GM18526 (cell line): ENCODE data around the gene ZMPSTE24.

Experiments
- POLR2A ChIP-seq: IDR thresholded peaks from 3 replicates; pipeline ENCODE4 v1.6.1; 2011; ENCODE audit not compliant: insufficient read length; ENCODE audit errors: extremely low read depth

Gene ZMPSTE24

GRCh38 chr1:40309374-40310128 is 51.5 kb downstream of the ZMPSTE24 start:
- no peak for TF ChIP-seq POLR2A

GRCh38 chr1:40310129-40310461 is 52.1 kb downstream of the ZMPSTE24 start:
- no peak for TF ChIP-seq POLR2A

GRCh38 chr1:40310983-40311642 is 53.1 kb downstream of the ZMPSTE24 start:
- no peak for TF ChIP-seq POLR2A

GRCh38 chr1:40311692-40312091 is 53.7 kb downstream of the ZMPSTE24 start:
- TF ChIP-seq POLR2A, result no peak

DNA sequence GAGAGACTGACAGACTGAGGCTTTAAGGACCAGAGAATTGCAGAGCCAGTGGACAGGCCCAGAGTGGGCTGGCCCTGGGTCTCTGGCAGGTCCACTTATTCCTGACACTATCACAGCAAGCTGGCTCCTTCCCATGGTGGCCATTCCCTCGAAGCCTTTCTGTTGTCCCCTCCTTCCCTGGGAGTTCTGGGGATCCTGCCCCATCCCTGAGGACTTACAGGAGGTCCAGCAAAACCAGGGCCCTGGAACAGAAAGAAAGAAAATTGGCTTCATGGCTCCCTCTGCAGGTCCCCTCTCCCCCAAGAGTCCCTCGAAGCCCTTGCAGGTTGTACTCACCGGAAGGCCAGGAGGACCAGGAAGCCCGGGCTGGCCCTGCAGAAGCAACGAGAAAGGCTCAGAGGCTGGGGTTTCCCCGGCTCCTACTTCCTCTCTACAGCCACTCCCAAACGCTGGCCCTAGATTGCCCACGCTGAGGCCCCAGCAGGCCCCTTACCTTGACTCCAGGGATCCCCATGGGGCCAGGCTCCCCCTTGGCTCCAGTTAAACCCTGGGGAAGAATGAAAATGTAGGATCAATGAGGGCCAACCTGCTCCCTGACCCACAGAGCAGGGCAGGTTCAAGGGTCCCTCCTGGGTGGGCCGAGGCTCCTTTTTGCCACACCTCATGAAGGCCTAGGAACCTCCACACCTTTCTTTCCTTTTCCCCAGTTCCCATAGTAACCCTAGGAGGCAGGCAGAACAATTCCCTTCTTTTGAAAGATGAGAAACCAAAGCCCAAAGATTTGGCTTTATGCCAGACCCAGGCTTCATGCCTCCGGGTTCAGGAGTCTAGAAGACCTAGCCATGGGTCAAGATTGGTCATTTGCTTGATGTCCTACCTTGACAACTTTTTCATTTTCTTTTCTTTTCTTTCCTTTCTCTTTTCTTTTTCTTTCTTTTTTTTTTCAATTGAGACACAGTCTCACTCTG is 54.5 kb downstream of the ZMPSTE24 start:
- TF ChIP-seq POLR2A, result no peak

GRCh38 chr1:40313329-40313957 is 55.4 kb downstream of the ZMPSTE24 start:
- TF ChIP-seq POLR2A, result no peak

DNA sequence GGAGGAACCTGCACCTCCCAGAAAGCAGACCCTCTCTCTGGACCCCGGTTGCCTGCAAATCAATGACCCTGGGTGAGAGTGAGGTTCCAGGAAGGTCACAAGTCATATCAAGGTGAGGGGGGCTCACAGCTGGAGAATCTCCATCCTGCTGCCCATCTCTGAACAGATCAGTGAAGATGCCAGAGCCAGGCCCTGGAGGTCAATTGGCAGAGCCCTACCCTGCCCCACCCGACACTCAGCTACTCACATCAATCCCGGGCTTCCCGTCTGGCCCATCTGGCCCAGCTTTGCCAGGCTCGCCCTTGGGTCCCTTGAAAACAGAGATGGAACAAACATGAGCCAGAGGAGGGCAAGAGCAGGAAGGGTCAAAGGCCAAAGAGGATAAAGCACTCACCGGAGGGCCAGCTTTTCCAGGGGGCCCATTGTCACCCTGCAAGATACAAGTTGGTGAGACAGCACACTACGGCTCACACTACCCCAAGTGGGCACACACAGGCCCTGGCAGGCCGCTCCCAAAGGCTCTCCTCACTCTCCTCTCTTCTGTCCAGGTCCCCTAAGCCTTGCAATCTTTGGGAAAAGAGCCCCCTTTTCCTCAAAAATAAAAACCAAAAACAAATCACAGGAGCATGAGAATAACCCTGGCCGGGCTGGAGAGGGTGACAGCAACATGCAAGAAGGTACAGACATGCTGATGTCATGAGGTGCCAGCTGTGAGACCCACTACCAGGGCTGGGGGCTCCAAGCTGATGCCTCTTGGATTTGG is 56.1 kb downstream of the ZMPSTE24 start:
- no peak for TF ChIP-seq POLR2A

DNA sequence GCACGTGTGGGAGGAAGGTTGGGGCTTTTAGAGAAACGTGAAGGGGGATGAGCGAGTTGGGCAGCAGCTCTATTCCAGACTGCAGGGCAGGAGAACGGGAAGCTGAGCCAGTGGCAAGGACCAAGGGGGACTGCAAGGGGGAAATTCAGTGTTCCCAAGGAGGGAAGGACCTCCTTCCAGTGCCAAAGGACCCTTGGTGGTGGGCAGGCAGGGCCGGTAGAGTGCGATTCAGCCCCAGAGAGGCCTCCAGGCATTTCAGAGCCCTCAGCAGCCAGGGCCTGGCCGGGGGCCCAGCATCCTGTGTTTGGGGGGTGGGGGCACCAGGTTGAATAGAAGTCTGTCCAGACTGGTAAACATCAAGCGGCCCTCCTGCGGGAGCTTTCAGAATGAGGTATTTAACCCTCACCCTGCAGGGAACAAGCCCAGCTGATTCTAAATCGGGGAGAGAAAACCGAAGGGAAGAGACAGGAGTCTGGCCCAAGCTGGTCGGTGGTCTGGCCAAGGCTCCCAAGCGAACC is 56.7 kb downstream of the ZMPSTE24 start:
- TF ChIP-seq POLR2A, result no peak

DNA sequence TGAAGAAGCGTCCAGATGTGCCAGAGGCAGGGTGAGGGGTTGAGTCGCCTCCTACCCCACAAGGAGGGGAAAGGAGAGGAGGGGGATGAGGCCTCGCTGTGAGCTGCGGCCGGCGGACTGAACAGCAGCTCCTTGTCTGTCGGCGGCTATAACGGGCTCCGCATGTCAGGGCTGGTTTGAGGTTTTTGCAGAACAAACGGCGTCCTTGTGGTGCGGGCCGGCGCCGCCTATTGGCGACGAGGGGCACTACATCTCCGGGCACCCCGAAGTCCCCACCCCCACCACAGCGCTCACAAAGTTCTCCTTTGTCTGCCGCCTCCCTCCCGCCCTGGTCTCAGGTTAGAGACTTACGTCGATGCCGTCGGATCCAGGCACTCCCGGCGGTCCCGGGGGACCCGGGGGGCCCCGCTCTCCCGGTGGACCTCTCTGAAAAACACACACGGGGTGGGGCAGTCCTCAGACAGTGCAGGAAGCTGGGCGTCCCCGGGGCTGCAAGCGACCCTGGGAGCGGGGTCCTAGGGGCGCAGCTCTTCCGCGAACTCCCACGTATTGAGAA is 57.3 kb downstream of the ZMPSTE24 start:
- TF ChIP-seq POLR2A, result peak; percentile 39

GRCh38 chr1:40315795-40316594 is 58.0 kb downstream of the ZMPSTE24 start:
- no peak for TF ChIP-seq POLR2A

GRCh38 chr1:40316595-40317393 is 58.8 kb downstream of the ZMPSTE24 start, which contains the start of gene COL9A2:
Gene COL9A2 (minus strand): TSS chr1:40317286. CDS start chr1:40317197, 89 bp downstream.
- TF ChIP-seq POLR2A, result no peak

DNA sequence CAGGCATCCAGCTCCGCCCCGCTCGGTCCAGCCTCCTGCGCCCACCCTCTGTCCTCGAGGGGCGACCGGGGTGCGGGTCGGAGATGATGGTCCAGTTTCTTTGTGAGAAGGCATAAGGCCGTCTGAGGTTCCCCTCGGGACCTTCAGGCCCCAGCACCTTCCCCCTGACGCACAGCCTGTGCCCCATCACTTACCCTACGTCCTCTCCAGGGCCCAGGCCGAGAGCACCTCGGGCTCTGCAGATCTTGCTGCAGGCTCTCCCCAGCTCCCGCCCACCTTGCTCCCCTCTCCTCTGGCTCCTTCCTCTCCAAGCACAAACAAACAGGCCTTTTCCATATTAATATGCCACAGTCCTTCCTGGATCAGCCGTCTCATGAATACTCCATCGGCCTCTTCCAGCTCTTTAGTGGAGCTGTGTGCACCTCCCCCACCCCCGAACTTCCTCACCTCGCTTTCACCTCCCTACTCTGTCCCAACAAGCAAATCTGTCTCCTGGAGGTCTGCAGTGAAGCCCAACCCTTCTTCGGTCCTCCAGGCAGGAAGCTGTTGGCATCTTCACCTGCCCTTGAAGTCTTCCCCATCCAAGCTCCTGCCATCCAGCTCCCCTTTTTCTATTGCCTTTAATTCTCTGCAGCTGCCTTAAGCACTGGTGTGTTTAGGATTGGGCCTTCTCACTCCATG is 59.5 kb downstream of the ZMPSTE24 start:
- TF ChIP-seq POLR2A, result no peak

DNA sequence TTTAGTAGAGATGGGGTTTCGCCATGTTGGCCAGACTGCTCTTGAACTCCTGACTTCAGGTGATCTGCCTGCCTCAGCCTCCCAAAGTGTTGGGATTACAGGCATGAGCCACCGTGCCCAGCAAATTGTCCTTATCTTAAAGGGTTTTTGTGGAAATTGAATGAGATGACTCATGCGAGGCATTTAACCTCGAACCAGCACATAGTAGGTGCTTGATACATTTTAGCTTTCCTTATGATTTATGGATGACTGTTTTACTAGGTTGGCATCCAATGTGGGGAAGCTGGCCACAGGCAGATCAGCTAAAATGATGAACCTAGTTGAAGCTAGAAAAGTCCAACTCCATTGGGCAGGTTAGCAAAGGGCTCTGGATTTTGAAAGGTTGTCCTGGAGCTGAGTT is 60.4 kb downstream of the ZMPSTE24 start:
- TF ChIP-seq POLR2A, result no peak
